Head of caudate nucleus (tissue), 42 donors: ENCODE measurements around the gene TAS2R16.

ENCODE experiments used
- DNase-seq, 42 donors: peaks; one replicate each; pipeline versions ENCODE4 v3.0.0 to v3.0.0-alpha.2; 2020 to 2021; ENCODE audit warnings: mixed read lengths in 7 of 42
- intact Hi-C: fragments of 100-400 bp; cut with DNase I; formaldehyde crosslinking; loops from one replicate; pipeline ENCODE4 v1.15.0; 2022

Gene TAS2R16

GRCh38 chr7:122995600-122995999, at the start of gene TAS2R16:
TAS2R16 (minus strand) TSS chr7:122995700; CDS start chr7:122995634, 66 bp downstream.
- intact Hi-C loops: no loop called here
- no peak for DNase-seq

- intact Hi-C loops: no loop called here
- no peak for DNase-seq
These were observed 48.1 kb upstream of the TAS2R16 start for GRCh38 chr7:123043642-123044041.

- intact Hi-C loops: no loop called here
These were observed 45.6 kb upstream of the TAS2R16 start for GRCh38 chr7:123041101-123041500.

GRCh38 chr7:123039269-123039668, 43.8 kb upstream of the TAS2R16 start:
- intact Hi-C loops: no loop called here
- DNase-seq: no peak

More at GRCh38 chr7:123041101-123041500, 45.6 kb upstream of the TAS2R16 start:
- no peak for DNase-seq

GRCh38 chr7:123034106-123034505, 38.6 kb upstream of the TAS2R16 start:
- intact Hi-C loops: no loop called here

GRCh38 chr7:123030631-123031030, 35.1 kb upstream of the TAS2R16 start:
- DNase-seq: no peak
- intact Hi-C loops: no loop called here

More at GRCh38 chr7:123034106-123034505, 38.6 kb upstream of the TAS2R16 start:
- no peak for DNase-seq

GRCh38 chr7:123028339-123028738, 32.8 kb upstream of the TAS2R16 start:
- no peak for DNase-seq
- intact Hi-C loops: no loop called here

- intact Hi-C loops: no loop called here
- DNase-seq: no peak
These were observed 30.8 kb upstream of the TAS2R16 start for GRCh38 chr7:123026251-123026650.

- DNase-seq: no peak
- intact Hi-C loops: no loop called here
These were observed 29.7 kb upstream of the TAS2R16 start for GRCh38 chr7:123024989-123025758.

GRCh38 chr7:123023126-123023525, 27.6 kb upstream of the TAS2R16 start:
- intact Hi-C loops: no loop called here
- DNase-seq: no peak

- DNase-seq: no peak
- intact Hi-C loops: no loop called here
These were observed 27.1 kb upstream of the TAS2R16 start for GRCh38 chr7:123022576-123022975.

GRCh38 chr7:123012435-123012834, 16.9 kb upstream of the TAS2R16 start:
- intact Hi-C loops: no loop called here
- no peak for DNase-seq

- intact Hi-C loops: no loop called here
- no peak for DNase-seq
These were observed 16.4 kb upstream of the TAS2R16 start for GRCh38 chr7:123011766-123012369.

- DNase-seq: no peak
- intact Hi-C loops: no loop called here
These were observed 9.4 kb upstream of the TAS2R16 start for GRCh38 chr7:123004931-123005330.

- DNase-seq: peak in 1 of 42 donors; percentile 22
- intact Hi-C loops: no loop called here
These were observed 8.1 kb upstream of the TAS2R16 start for GRCh38 chr7:123003539-123004126.

GRCh38 chr7:122989577-122989976, 5.9 kb downstream of the TAS2R16 start:
- DNase-seq: no peak
- intact Hi-C loops: no loop called here

GRCh38 chr7:122989041-122989440, 6.5 kb downstream of the TAS2R16 start:
- intact Hi-C loops: no loop called here
- no peak for DNase-seq

GRCh38 chr7:122988333-122988732, 7.2 kb downstream of the TAS2R16 start:
- intact Hi-C loops: no loop called here
- no peak for DNase-seq

- DNase-seq: no peak
- intact Hi-C loops: no loop called here
These were observed 8.0 kb downstream of the TAS2R16 start for GRCh38 chr7:122987463-122987862.

- intact Hi-C loops: no loop called here
- DNase-seq: no peak
These were observed 11.5 kb downstream of the TAS2R16 start for GRCh38 chr7:122984021-122984420.
